Lower leg skin (tissue), 4 donors: ENCODE results near the gene LAP3. TPM values are rescaled to one million over a fixed set of nuclear protein-coding genes. Genes with fewer than 3 reads are reported as not detected.

Source experiments
- DNase-seq, 2 donors: peaks; one replicate each; pipeline ENCODE4 v3.0.0-alpha.2; 2019; ENCODE audit warnings: low spot score in 2 of 2
- H3K4me3 ChIP-seq: fragments of 200-600 bp; sonication (generic); 2 replicates; pipeline ENCODE4 v1.5.1; 2017; ENCODE audit warnings: mild to moderate bottlenecking, low read depth; ENCODE audit not compliant: poor library complexity, severe bottlenecking
- CTCF ChIP-seq, 3 donors: fragments of 450-650 bp; IDR thresholded peaks; one replicate each; pipeline ENCODE4 v1.5.1; 2016; ENCODE audit warnings: antibody characterized with exemption in 3 of 3, mild to moderate bottlenecking in 3 of 3, moderate library complexity in 2 of 3
- POLR2A ChIP-seq, 2 donors: fragments of 450-650 bp; IDR thresholded peaks; one replicate each; pipeline ENCODE4 v1.6.1; 2016 to 2017; ENCODE audit warnings: antibody characterized with exemption in 2 of 2, mild to moderate bottlenecking in 1 of 2, moderate library complexity in 1 of 2
- WGBS, 2 donors: methylation state at CpG; one replicate each; pipeline ENCODE4 v1.1.5; 2018; 5-methylcytosine and 5-hydroxymethylcytosine counted together
- intact Hi-C: fragments of 100-400 bp; cut with DNase I; formaldehyde crosslinking; loops from one replicate; pipeline ENCODE4 v1.15.0; 2023; ENCODE audit warnings: low total_unique reads
- total RNA-seq, 4 donors: library from RNA; depleted of rRNA; stranded (reverse); fragments of >200 nt; gene quantifications; one replicate each; pipeline ENCODE4 v1.1.0, GENCODE V29; 2016

LAP3 gene
- total RNA-seq, 4 donors from 2014 or later = 31.9 to 65.6 (median 52.7) TPM

GRCh38 chr4:17546678-17547077 is 30.3 kb upstream of the LAP3 start:
- no peak overlapping the region for H3K4me3 ChIP-seq
- TF ChIP-seq CTCF (IDR thresholded peaks at IDR 0.05) = no peak
- TF ChIP-seq POLR2A (IDR thresholded peaks at IDR 0.05) = no peak
- DNase-seq = no peak
- intact Hi-C loops = loop anchor here (5.0 kb wide), 1 partner anchor 1046 kb away; no protein-coding TSS in a partner anchor
- 86 to 88% methylated on average over 12 of the region's 12 CpGs for WGBS, 2 donors

GRCh38 chr4:17550549-17550948 is 26.4 kb upstream of the LAP3 start:
- no peak for DNase-seq
- WGBS, 2 donors = 78 to 88% methylated on average over 3 of the region's 3 CpGs
- TF ChIP-seq CTCF (IDR thresholded peaks at IDR 0.05) = no peak
- TF ChIP-seq POLR2A (IDR thresholded peaks at IDR 0.05) = no peak
- no peak overlapping the region for H3K4me3 ChIP-seq
- intact Hi-C loops = loop anchor here (10.0 kb wide), 1 partner anchor 84 kb away; no protein-coding TSS in a partner anchor

GRCh38 chr4:17552427-17552826 is 24.6 kb upstream of the LAP3 start:
- TF ChIP-seq POLR2A (IDR thresholded peaks at IDR 0.05) (no peak), CTCF (IDR thresholded peaks at IDR 0.05) (no peak)
- H3K4me3 ChIP-seq = no peak overlapping the region
- 21 to 38% methylated on average over 5 of the region's 5 CpGs for WGBS, 2 donors
- no peak for DNase-seq
- intact Hi-C loops = loop anchor here (10.0 kb wide), 1 partner anchor 82 kb away; no protein-coding TSS in a partner anchor

GRCh38 chr4:17554568-17554967 is 22.4 kb upstream of the LAP3 start:
- intact Hi-C loops = loop anchor here (10.0 kb wide), 1 partner anchor 80 kb away; no protein-coding TSS in a partner anchor
- WGBS, 2 donors = 67 to 81% methylated on average over 4 of the region's 4 CpGs
- DNase-seq = no peak
- no peak overlapping the region for H3K4me3 ChIP-seq
- no peak for TF ChIP-seq CTCF (IDR thresholded peaks at IDR 0.05)
- TF ChIP-seq POLR2A (IDR thresholded peaks at IDR 0.05) = no peak

- no peak overlapping the region for H3K4me3 ChIP-seq
- TF ChIP-seq CTCF (IDR thresholded peaks at IDR 0.05) (no peak), POLR2A (IDR thresholded peaks at IDR 0.05) (no peak)
- intact Hi-C loops = loop anchor here (10.0 kb wide), 1 partner anchor 78 kb away; no protein-coding TSS in a partner anchor
These were observed 20.5 kb upstream of the LAP3 start for GRCh38 chr4:17556498-17556897.

GRCh38 chr4:17557880-17558279 is 19.1 kb upstream of the LAP3 start:
- no peak for DNase-seq
- intact Hi-C loops = loop anchor here (10.0 kb wide), 1 partner anchor 77 kb away; no protein-coding TSS in a partner anchor
- no peak overlapping the region for H3K4me3 ChIP-seq
- no peak for TF ChIP-seq POLR2A (IDR thresholded peaks at IDR 0.05)
- no peak for TF ChIP-seq CTCF (IDR thresholded peaks at IDR 0.05)
- 71% methylated on average over 5 of the region's 5 CpGs for WGBS, 2 donors

More at GRCh38 chr4:17556498-17556897, 20.5 kb upstream of the LAP3 start:
- no peak for DNase-seq
